B cell (primary cell): ENCODE measurements around the gene IL22RA2.

Experiments used
- CTCF ChIP-seq: fragments of 200-600 bp; IDR thresholded peaks from one replicate; pipeline ENCODE4 v1.8.0; 2022; ENCODE audit warnings: antibody characterized with exemption, mild to moderate bottlenecking
- EZH2 ChIP-seq: IDR thresholded peaks from 2 replicates; pipeline ENCODE4 v1.6.1; 2012; ENCODE audit warnings: borderline replicate concordance, low read depth, mild to moderate bottlenecking, moderate library complexity, low read length; ENCODE audit not compliant: insufficient read depth, poor library complexity, severe bottlenecking

DNA sequence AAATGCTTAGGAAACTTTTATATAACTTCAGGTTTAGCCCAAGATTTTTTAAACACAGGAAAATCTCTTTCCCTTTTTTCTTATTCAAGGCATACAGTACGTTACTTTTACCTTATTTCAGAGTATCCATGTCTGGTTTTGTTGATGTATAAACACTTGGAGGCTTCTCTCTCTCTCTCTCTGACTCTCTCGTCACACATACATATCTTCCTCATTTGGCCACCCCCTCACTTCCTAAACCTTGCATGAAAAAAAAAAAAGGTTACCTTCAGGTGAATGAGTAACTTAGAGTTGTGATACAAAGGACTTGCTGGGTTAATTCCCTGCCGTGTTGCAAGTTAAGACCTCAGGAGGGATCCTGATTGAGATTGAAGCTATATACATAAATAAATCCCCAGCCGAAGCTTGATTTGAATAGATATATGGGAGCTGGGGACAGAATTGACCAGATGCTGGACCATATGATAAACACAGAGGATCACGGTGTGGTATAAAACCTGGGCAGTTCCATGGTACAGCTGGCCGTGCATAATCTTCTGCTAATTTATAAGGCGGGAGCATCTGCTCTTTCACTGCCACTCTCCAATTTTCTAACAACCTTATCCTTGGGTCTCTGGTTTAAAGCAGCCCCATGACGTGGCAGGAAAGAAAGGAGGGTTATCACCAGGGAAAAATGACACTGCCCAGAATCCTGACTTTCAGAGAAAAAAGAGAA, 73.6 kb downstream of the IL22RA2 start:
- TF ChIP-seq CTCF (no peak), EZH2 (no peak)
